Mucosa of descending colon (tissue), 3 donors: ENCODE data around the gene KCNH6. TPM values are rescaled to one million over a fixed set of nuclear protein-coding genes. Genes with fewer than 3 reads are reported as not detected.

ENCODE experiments used
- ATAC-seq: fragments of 200-7000 bp; cut with Tn5 transposase; one replicate; pipeline ENCODE4 v1.9.1; 2020; ENCODE audit warnings: mild to moderate bottlenecking, moderate library complexity
- DNase-seq, 3 donors: peaks; one replicate each; pipeline ENCODE4 v3.0.0-alpha.2; 2020
- H3K36me3 ChIP-seq: fragments of 200-600 bp; one replicate; pipeline ENCODE4 v1.8.0; 2021; ENCODE audit warnings: low read depth, mild to moderate bottlenecking
- H3K4me1 ChIP-seq: fragments of 200-600 bp; one replicate; pipeline ENCODE4 v1.8.0; 2021; ENCODE audit warnings: low read depth, mild to moderate bottlenecking
- H3K4me3 ChIP-seq: fragments of 200-600 bp; one replicate; pipeline ENCODE4 v1.8.0; 2021; ENCODE audit warnings: mild to moderate bottlenecking
- H3K9me3 ChIP-seq: fragments of 200-600 bp; one replicate; pipeline ENCODE4 v1.8.0; 2021; ENCODE audit warnings: mild to moderate bottlenecking
- CTCF ChIP-seq: fragments of 200-600 bp; IDR thresholded peaks from one replicate; pipeline ENCODE4 v1.8.0; 2022; ENCODE audit warnings: antibody characterized with exemption, mild to moderate bottlenecking
- intact Hi-C, 2 donors: fragments of 100-400 bp; cut with DNase I in 1 of 2; cut with micrococcal nuclease in 1 of 2; formaldehyde crosslinking; loops; one replicate each; pipeline versions ENCODE4 v1.11.0 to v1.11.1; 2022; cut with DNase I, micrococcal nuclease
- total RNA-seq, 3 donors: library from RNA; stranded (reverse); fragmentation: NEBNext Ultra II Directional in 2 of 3; extraction: Animal tissue kit (Norgen Biotek cat#: 25700) in 2 of 3; gene quantifications; one replicate each; pipeline versions ENCODE4 v1.2.1 to v1.2.4, GENCODE V29; 2021 to 2023
- donor health status: DM: no; HTN: no; CAD: no; lungs with moderate emphysema.
- donor health status: DM: no; HTN: no; CAD: no.
- donor health status: DM: no; HTN: yes; CAD: no.

The KCNH6 gene
- total RNA-seq, 3 donors from 2014 or later, result 0.58 to 0.64 TPM; not detected in 1

DNA sequence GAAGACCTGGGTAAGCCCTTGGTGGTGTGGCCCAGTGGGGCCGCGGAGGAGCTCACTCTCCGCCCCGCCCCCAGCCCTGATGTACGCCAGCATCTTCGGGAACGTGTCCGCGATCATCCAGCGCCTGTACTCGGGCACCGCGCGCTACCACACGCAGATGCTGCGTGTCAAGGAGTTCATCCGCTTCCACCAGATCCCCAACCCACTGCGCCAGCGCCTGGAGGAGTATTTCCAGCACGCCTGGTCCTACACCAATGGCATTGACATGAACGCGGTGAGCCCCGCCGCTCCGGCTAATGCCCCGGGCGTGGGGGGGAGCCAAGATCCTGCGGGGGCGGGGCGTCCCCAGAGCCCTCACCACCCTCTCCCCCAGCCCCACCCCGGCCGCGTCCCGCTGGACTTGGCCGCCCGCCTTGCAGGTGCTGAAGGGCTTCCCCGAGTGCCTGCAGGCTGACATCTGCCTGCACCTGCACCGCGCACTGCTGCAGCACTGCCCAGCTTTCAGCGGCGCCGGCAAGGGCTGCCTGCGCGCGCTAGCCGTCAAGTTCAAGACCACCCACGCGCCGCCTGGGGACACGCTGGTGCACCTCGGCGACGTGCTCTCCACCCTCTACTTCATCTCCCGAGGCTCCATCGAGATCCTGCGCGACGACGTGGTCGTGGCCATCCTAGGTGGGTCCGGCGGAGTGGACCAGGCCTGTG is 15.0 kb downstream of the KCNH6 start:
- Histone ChIP-seq H3K9me3 (no peaks in the 10 kb centered on the region), H3K4me3 (no peak overlapping the region), H3K36me3 (no peaks in the 10 kb centered on the region), H3K4me1 (peaks cover 8% of the 10 kb centered on the region)
- ATAC-seq (peak; percentile 40), DNase-seq (peak in 1 of 3 donors; percentile 47)
- TF ChIP-seq CTCF, result no peak
- intact Hi-C loops, result no loop called here

- TF ChIP-seq CTCF, result no peak
- Histone ChIP-seq H3K4me3 (no peak overlapping the region), H3K9me3 (no peaks in the 10 kb centered on the region), H3K36me3 (no peaks in the 10 kb centered on the region), H3K4me1 (peaks cover 8% of the 10 kb centered on the region)
- ATAC-seq (no peak), DNase-seq (no peak)
- intact Hi-C loops, result no loop called here
Observed at GRCh38 chr17:63538693-63539595, 15.8 kb downstream of the KCNH6 start.

GRCh38 chr17:63540590-63540989 is 17.4 kb downstream of the KCNH6 start:
- no peak overlapping the region for H3K4me3 ChIP-seq
- intact Hi-C loops, result no loop called here
- no peak for TF ChIP-seq CTCF
- H3K4me1 ChIP-seq, result peaks cover 8% of the 10 kb centered on the region
- ATAC-seq, result no peak
- no peak for DNase-seq
- no peaks in the 10 kb centered on the region for H3K36me3 ChIP-seq
- H3K9me3 ChIP-seq, result no peaks in the 10 kb centered on the region

DNA sequence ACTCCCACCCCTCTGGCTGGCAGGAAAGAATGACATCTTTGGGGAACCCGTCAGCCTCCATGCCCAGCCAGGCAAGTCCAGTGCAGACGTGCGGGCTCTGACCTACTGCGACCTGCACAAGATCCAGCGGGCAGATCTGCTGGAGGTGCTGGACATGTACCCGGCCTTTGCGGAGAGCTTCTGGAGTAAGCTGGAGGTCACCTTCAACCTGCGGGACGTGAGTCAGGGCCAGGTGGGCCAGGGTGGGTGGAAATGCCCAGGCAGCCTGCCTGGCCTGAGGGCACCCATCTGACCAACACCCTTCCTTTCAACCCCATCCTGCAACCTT is 19.0 kb downstream of the KCNH6 start:
- ATAC-seq (no peak), DNase-seq (no peak)
- Histone ChIP-seq H3K9me3 (no peaks in the 10 kb centered on the region), H3K4me1 (peaks cover 8% of the 10 kb centered on the region), H3K4me3 (no peak overlapping the region), H3K36me3 (no peaks in the 10 kb centered on the region)
- intact Hi-C loops, result no loop called here
- TF ChIP-seq CTCF, result no peak

DNA sequence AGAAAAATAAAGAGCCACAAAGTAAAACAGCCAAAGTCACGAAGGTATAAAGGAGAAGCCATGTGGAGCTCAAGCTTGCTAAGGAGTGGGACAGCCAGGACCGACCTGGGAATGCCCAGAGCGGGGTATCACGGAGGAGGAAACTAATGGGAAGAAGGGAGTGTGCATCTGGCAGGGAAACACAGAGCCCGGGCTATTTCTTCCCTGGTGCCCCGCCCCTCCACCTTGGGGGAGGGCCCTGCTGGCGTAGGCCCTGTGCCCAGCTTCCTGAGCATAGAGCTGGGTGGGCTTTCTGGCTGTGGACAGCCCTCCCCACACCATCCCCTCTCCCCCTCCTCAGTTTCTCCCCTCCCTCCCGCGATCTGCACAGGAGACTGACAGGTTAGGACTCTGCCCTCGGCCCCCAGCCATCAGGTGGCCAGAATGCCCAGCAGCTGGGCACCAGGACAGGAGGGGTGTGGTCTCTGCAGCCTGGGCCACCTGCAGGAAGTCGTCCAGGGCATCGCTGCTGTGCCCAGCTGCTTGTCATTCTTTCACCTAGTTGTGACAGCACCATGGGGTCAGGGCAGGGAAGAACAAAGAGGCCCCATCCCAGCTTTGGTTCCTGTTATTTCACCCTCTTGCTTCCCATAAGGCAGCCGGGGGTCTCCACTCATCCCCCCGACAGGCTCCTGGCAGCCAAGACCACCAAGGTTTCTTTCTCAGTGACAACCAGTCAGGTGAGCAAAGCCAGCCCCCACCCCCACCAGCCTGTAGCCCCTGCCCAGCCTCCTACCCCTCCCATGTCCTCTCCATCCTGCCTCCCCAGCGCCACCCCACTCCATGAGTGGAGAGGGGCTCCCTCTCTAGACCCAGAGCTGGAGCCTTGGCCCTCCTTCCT is 20.0 kb downstream of the KCNH6 start:
- no peaks in the 10 kb centered on the region for H3K36me3 ChIP-seq
- H3K9me3 ChIP-seq, result no peaks in the 10 kb centered on the region
- no peak overlapping the region for H3K4me3 ChIP-seq
- H3K4me1 ChIP-seq, result peaks cover 4% of the 10 kb centered on the region
- peak; percentile 54 to 68 (median 59) for DNase-seq
- peak; percentile 87 for ATAC-seq
- intact Hi-C loops, result no loop called here
- no peak for TF ChIP-seq CTCF
